HAP-1 (cell line): Measurements from ENCODE around the gene MCOLN1.

Experiments
- DNase-seq, 2 experiments: peaks; one replicate each; pipeline ENCODE4 v3.0.0-alpha.2; 2016 to 2020; ENCODE audit warnings: low spot score in 2 of 2
- H3K27me3 ChIP-seq: fragments of 250-450 bp; sonication (Bioruptor Pico); 2 replicates; pipeline ENCODE4 v1.5.1; 2020; ENCODE audit warnings: low read depth, mild to moderate bottlenecking, moderate library complexity
- H3K36me3 ChIP-seq: fragments of 250-450 bp; sonication (Bioruptor Pico); replicated peaks from 2 replicates; pipeline ENCODE4 v1.5.1; 2020; ENCODE audit warnings: mild to moderate bottlenecking
- H3K4me1 ChIP-seq: fragments of 250-450 bp; sonication (Bioruptor Pico); 2 replicates; pipeline ENCODE4 v1.5.1; 2020; ENCODE audit warnings: mild to moderate bottlenecking
- H3K4me3 ChIP-seq: fragments of 250-450 bp; sonication (Bioruptor Pico); 2 replicates; pipeline ENCODE4 v1.5.1; 2020; ENCODE audit warnings: mild to moderate bottlenecking, moderate library complexity
- H3K9me3 ChIP-seq: fragments of 250-450 bp; sonication (Bioruptor Pico); 2 replicates; pipeline ENCODE4 v1.5.1; 2020; ENCODE audit warnings: mild to moderate bottlenecking, moderate library complexity
- in situ Hi-C: fragments of 300-500 bp; cut with MboI; formaldehyde crosslinking; loops from 3 replicates; pipeline ENCODE4 v1.14.3; 2020; ENCODE audit warnings: low sequenced_read_pairs, inconsistent platforms, mixed read lengths

Gene MCOLN1

GRCh38 chr19:7524523-7524922 is 2.1 kb downstream of the MCOLN1 start:
- Histone ChIP-seq H3K36me3 (no peaks in the 10 kb centered on the region; the same call in none of the 2 replicates), H3K9me3 (no peaks in the 10 kb centered on the region), H3K27me3 (no peaks in the 10 kb centered on the region), H3K4me1 (peaks cover 13% of the 10 kb centered on the region), H3K4me3 (no peak overlapping the region)
- DNase-seq: no peak
- in situ Hi-C loops: no loop called here

- Histone ChIP-seq H3K9me3 (no peaks in the 10 kb centered on the region), H3K27me3 (no peaks in the 10 kb centered on the region), H3K36me3 (peaks cover 3% of the 10 kb centered on the region), H3K4me3 (no peak overlapping the region), H3K4me1 (peaks cover 13% of the 10 kb centered on the region)
- in situ Hi-C loops: no loop called here
- DNase-seq: no peak
Observed at GRCh38 chr19:7524992-7525739, 2.7 kb downstream of the MCOLN1 start.

- H3K9me3 ChIP-seq: no peaks in the 10 kb centered on the region
- peaks cover 13% of the 10 kb centered on the region for H3K4me1 ChIP-seq
- H3K4me3 ChIP-seq: no peak overlapping the region
- no peaks in the 10 kb centered on the region for H3K27me3 ChIP-seq
- DNase-seq: no peak
- in situ Hi-C loops: no loop called here
- H3K36me3 ChIP-seq: peaks cover 3% of the 10 kb centered on the region
Observed at GRCh38 chr19:7526059-7526929, 3.9 kb downstream of the MCOLN1 start.

- in situ Hi-C loops: no loop called here
- H3K4me1 ChIP-seq: peaks cover 6% of the 10 kb centered on the region; the same call in 1 of the 2 replicates
- no peaks in the 10 kb centered on the region for H3K9me3 ChIP-seq
- no peaks in the 10 kb centered on the region for H3K27me3 ChIP-seq
- no peak overlapping the region for H3K4me3 ChIP-seq
- peaks cover 3% of the 10 kb centered on the region for H3K36me3 ChIP-seq
- no peak for DNase-seq
Observed at GRCh38 chr19:7527516-7528191, 5.2 kb downstream of the MCOLN1 start.

DNA sequence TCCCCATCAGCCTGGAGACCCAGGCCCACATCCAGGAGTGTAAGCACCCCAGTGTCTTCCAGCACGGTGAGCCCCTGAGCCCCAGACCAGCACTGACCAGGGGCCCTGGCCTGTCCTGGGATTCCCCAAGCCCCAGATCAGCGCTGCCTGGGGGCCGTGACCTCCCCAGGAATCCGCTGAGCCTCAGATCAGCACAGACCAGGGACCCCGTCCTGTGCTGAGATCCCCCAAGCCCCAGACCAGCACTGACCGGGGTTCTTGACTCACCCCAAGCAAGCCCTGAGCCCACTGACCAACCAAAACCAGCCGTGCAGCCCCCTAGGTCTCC is 5.7 kb downstream of the MCOLN1 start:
- Histone ChIP-seq H3K4me3 (no peak overlapping the region), H3K4me1 (peaks cover 4% of the 10 kb centered on the region; the same call in 1 of the 2 replicates), H3K27me3 (no peaks in the 10 kb centered on the region), H3K9me3 (no peaks in the 10 kb centered on the region), H3K36me3 (peaks cover 3% of the 10 kb centered on the region)
- in situ Hi-C loops: no loop called here
- DNase-seq: no peak

- in situ Hi-C loops: no loop called here
- H3K9me3 ChIP-seq: no peaks in the 10 kb centered on the region
Observed at GRCh38 chr19:7528522-7529245, 6.3 kb downstream of the MCOLN1 start.

DNA sequence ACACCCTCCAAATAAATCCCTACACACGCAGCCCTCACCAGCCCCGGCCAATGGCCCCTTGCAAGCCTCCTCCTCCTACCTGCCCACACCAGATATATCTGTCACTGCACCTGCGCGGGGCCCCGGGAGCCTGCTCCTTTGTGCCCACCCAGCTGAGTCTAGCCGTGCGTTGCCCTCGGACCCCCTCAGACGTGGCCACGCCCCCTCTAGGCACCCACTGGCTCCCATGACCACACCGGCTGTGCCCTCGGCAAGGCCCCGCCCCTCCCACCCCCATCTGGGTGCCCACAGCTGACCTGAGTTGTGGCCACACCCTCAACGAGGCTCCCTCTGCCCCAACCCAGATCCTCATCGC is 6.8 kb downstream of the MCOLN1 start:
- H3K9me3 ChIP-seq: no peaks in the 10 kb centered on the region
- no peak for DNase-seq
- in situ Hi-C loops: no loop called here
- H3K27me3 ChIP-seq: no peaks in the 10 kb centered on the region
- H3K4me3 ChIP-seq: no peak overlapping the region
- H3K36me3 ChIP-seq: peaks cover 3% of the 10 kb centered on the region
- peaks cover under 1% of the 10 kb centered on the region; the same call in 1 of the 2 replicates for H3K4me1 ChIP-seq

More at GRCh38 chr19:7528522-7529245, 6.3 kb downstream of the MCOLN1 start:
- no peaks in the 10 kb centered on the region for H3K27me3 ChIP-seq
- DNase-seq: no peak
- no peaks in the 10 kb centered on the region for H3K4me1 ChIP-seq
- H3K36me3 ChIP-seq: peaks cover 3% of the 10 kb centered on the region
- no peak overlapping the region for H3K4me3 ChIP-seq

GRCh38 chr19:7529610-7530490 is 7.4 kb downstream of the MCOLN1 start:
- Histone ChIP-seq H3K27me3 (no peaks in the 10 kb centered on the region), H3K4me1 (peaks cover 4% of the 10 kb centered on the region; the same call in 1 of the 2 replicates), H3K4me3 (no peak overlapping the region), H3K36me3 (peaks cover 3% of the 10 kb centered on the region), H3K9me3 (no peaks in the 10 kb centered on the region)
- no peak for DNase-seq
- in situ Hi-C loops: no loop called here

- in situ Hi-C loops: no loop called here
- Histone ChIP-seq H3K4me1 (peaks cover 7% of the 10 kb centered on the region), H3K27me3 (no peaks in the 10 kb centered on the region), H3K36me3 (peaks cover 3% of the 10 kb centered on the region), H3K9me3 (no peaks in the 10 kb centered on the region), H3K4me3 (no peak overlapping the region)
- no peak for DNase-seq
Observed at GRCh38 chr19:7533281-7533885, 11.0 kb downstream of the MCOLN1 start.

GRCh38 chr19:7533925-7534480 is 11.6 kb downstream of the MCOLN1 start:
- H3K9me3 ChIP-seq: no peaks in the 10 kb centered on the region
- H3K4me1 ChIP-seq: peaks cover 7% of the 10 kb centered on the region
- peak overlapping the region; percentile 71 for H3K4me3 ChIP-seq
- DNase-seq: no peak
- in situ Hi-C loops: no loop called here
- no peaks in the 10 kb centered on the region for H3K27me3 ChIP-seq
- peaks cover 3% of the 10 kb centered on the region; the same call in 1 of the 2 replicates for H3K36me3 ChIP-seq

- in situ Hi-C loops: no loop called here
- Histone ChIP-seq H3K4me1 (peaks cover 7% of the 10 kb centered on the region), H3K27me3 (no peaks in the 10 kb centered on the region), H3K9me3 (no peaks in the 10 kb centered on the region), H3K36me3 (peaks cover 3% of the 10 kb centered on the region; the same call in 1 of the 2 replicates), H3K4me3 (peak overlapping the region; percentile 71)
- peak; percentile 29 to 65 for DNase-seq
Observed at GRCh38 chr19:7534531-7535046, 12.2 kb downstream of the MCOLN1 start.
